ENCODE results near the gene TTF2. TPM values are rescaled to one million over a fixed set of nuclear protein-coding genes. Genes with fewer than 3 reads are reported as not detected.
A peak's percentile ranks its signal among the peaks of the same experiment; 100 is the strongest.

Gene TTF2
- total and polyA plus RNA-seq, 9 of the 15 experiments (the other 6 are each of a cell fraction or from before 2014, with no cell fraction given), result 9.4 to 71.1 (median 42.1) TPM

DNA sequence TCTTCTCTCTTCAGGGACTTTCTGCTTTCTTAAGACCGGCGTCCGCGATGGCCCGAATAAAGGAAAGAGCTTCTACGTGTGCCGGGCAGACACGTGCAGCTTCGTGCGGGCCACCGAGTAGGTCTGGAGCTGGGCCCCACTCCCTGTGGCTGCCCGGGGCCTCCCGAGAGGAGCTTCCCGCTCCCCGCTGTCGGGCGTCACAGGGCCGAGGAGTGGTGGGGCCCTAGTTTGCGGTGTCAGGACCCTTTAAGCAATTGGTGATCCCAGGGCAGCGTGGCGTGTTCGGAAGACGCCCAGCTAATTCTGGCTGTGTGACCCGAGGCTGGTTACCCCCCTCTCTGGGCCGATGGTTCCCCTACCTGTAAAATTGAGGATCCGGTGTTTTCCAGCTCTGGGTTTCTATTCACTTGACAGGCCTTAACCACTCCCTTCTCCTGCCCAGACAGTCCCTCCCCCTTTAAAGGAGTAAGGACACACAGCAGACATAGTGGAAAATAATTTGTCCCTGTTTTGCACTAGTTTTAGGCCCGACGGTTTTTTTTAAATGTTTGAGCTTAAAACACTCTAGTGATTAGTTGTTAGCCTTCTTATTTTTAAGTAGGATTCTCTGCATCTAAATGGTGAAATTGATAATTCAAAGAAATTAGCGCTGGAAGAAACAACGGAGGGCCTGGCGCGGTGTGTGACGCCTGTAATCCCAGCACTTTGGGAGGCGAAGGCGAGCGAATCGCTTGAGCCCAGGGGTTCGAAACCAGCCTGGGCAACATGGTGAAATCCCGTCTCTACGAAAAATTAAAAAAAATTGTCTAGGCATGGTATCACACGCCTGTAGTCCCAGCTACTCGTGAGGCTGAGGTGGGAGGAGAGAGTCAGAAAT lies 553 bp downstream of the TTF2 start (continued):
- TF ChIP-seq, protein P1, sequence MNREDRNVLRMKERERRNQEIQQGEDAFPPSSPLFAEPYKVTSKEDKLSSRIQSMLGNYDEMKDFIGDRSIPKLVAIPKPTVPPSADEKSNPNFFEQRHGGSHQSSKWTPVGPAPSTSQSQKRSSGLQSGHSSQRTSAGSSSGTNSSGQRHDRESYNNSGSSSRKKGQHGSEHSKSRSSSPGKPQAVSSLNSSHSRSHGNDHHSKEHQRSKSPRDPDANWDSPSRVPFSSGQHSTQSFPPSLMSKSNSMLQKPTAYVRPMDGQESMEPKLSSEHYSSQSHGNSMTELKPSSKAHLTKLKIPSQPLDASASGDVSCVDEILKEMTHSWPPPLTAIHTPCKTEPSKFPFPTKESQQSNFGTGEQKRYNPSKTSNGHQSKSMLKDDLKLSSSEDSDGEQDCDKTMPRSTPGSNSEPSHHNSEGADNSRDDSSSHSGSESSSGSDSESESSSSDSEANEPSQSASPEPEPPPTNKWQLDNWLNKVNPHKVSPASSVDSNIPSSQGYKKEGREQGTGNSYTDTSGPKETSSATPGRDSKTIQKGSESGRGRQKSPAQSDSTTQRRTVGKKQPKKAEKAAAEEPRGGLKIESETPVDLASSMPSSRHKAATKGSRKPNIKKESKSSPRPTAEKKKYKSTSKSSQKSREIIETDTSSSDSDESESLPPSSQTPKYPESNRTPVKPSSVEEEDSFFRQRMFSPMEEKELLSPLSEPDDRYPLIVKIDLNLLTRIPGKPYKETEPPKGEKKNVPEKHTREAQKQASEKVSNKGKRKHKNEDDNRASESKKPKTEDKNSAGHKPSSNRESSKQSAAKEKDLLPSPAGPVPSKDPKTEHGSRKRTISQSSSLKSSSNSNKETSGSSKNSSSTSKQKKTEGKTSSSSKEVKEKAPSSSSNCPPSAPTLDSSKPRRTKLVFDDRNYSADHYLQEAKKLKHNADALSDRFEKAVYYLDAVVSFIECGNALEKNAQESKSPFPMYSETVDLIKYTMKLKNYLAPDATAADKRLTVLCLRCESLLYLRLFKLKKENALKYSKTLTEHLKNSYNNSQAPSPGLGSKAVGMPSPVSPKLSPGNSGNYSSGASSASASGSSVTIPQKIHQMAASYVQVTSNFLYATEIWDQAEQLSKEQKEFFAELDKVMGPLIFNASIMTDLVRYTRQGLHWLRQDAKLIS (CRISPR knock-in tag; IDR thresholded peaks at IDR 0.05), result peak; percentile 84
- TF ChIP-seq ZNF583 (CRISPR knock-in tag; IDR thresholded peaks at IDR 0.05) (peak; percentile 65; the same call in 1 of the 2 replicates), SMAD3 (CRISPR knock-in tag; conservative IDR thresholded peaks at IDR 0.05) (no peak), KLF1 (tag; IDR thresholded peaks at IDR 0.05) (no peak), FOXA3 (CRISPR knock-in tag; conservative IDR thresholded peaks at IDR 0.05 in 1 of 2, IDR thresholded peaks at IDR 0.05 in 1 of 2) (peak in 1 of 2 experiments; percentile 78; a peak in 1 of 4 replicates), L3MBTL2 (IDR thresholded peaks at IDR 0.05) (peak; percentile 51; the same call in 1 of the 2 replicates), ZNF146 (CRISPR knock-in tag; IDR thresholded peaks at IDR 0.05; ENCODE audit: unreplicated experiment) (no peak), MYC (IDR thresholded peaks at IDR 0.05; ENCODE audit: low read depth, low read length) (peak; percentile 80), MYC (CRISPR knock-in tag; IDR thresholded peaks at IDR 0.05; ENCODE audit: borderline replicate concordance, low read depth) (peak; percentile 87; the same call in 1 of the 2 replicates), KAT7 (CRISPR knock-in tag; IDR thresholded peaks at IDR 0.05; ENCODE audit: borderline replicate concordance) (peak; percentile 85; the same call in 1 of the 2 replicates), RBM14 (IDR thresholded peaks at IDR 0.05; ENCODE audit: borderline replicate concordance, insufficient read depth, low read depth, low read length) (no peak), MTA1 (IDR thresholded peaks at IDR 0.05; ENCODE audit: borderline replicate concordance) (0 out of 2 replicates have a peak, but pooled peaks have one; percentile 9), ZNF232 (CRISPR knock-in tag; IDR thresholded peaks at IDR 0.05) (peak; percentile 84), ZNF444 (CRISPR knock-in tag; IDR thresholded peaks at IDR 0.05) (0 out of 2 replicates have a peak, but pooled peaks have one; percentile 18), CHD4 (IDR thresholded peaks at IDR 0.05; ENCODE audit: insufficient read depth, insufficient replicate concordance, low read depth, low read length, poor library complexity, severe bottlenecking) (no peak), BCL6 (CRISPR knock-in tag; IDR thresholded peaks at IDR 0.05) (no peak), TEAD1 (CRISPR knock-in tag; IDR thresholded peaks at IDR 0.05) (0 out of 4 replicates have a peak, but pooled peaks of 1 of the 2 experiments have one; percentile 29), ZBED1 (IDR thresholded peaks at IDR 0.05) (no peak)
- TF ChIP-seq, protein P2, sequence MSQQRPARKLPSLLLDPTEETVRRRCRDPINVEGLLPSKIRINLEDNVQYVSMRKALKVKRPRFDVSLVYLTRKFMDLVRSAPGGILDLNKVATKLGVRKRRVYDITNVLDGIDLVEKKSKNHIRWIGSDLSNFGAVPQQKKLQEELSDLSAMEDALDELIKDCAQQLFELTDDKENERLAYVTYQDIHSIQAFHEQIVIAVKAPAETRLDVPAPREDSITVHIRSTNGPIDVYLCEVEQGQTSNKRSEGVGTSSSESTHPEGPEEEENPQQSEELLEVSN (IDR thresholded peaks at IDR 0.05; ENCODE audit: borderline replicate concordance in 1 of 2, extremely low read depth in 1 of 2, insufficient read depth in 1 of 2, insufficient read length in 1 of 2, low read depth in 1 of 2, low read length in 1 of 2, poor library complexity in 1 of 2, severe bottlenecking in 1 of 2), result peak; percentile 34 to 70
- TF ChIP-seq, protein P3, sequence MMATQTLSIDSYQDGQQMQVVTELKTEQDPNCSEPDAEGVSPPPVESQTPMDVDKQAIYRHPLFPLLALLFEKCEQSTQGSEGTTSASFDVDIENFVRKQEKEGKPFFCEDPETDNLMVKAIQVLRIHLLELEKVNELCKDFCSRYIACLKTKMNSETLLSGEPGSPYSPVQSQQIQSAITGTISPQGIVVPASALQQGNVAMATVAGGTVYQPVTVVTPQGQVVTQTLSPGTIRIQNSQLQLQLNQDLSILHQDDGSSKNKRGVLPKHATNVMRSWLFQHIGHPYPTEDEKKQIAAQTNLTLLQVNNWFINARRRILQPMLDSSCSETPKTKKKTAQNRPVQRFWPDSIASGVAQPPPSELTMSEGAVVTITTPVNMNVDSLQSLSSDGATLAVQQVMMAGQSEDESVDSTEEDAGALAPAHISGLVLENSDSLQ (IDR thresholded peaks at IDR 0.05), result peak; percentile 51
- TF ChIP-seq, protein P4, sequence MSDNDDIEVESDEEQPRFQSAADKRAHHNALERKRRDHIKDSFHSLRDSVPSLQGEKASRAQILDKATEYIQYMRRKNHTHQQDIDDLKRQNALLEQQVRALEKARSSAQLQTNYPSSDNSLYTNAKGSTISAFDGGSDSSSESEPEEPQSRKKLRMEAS (CRISPR knock-in tag; IDR thresholded peaks at IDR 0.05), result peak; percentile 81

Measured in K562 (cell line).